Keratinocyte (primary cell): ENCODE data around the gene KNL1.

Source experiments
- CTCF ChIP-seq, 3 experiments: IDR thresholded peaks in 1 of 3; conservative IDR thresholded peaks in 1 of 3; optimal IDR thresholded peaks in 1 of 3; 2 replicates in 2 of 3; 3 replicates in 1 of 3; pipeline versions ENCODE3 to v1.5.1; 2011; ENCODE audit warnings: low read length in 3 of 3, mild to moderate bottlenecking in 3 of 3, moderate library complexity in 2 of 3, control low read depth in 1 of 3, inconsistent platforms in 1 of 3; ENCODE audit not compliant: insufficient read depth in 2 of 3; ENCODE audit errors: extremely low read depth in 1 of 3
- EZH2 ChIP-seq: IDR thresholded peaks from one replicate; pipeline ENCODE4 v1.6.1; 2012; ENCODE audit warnings: inconsistent platforms, mild to moderate bottlenecking, low read length, moderate library complexity

DNA sequence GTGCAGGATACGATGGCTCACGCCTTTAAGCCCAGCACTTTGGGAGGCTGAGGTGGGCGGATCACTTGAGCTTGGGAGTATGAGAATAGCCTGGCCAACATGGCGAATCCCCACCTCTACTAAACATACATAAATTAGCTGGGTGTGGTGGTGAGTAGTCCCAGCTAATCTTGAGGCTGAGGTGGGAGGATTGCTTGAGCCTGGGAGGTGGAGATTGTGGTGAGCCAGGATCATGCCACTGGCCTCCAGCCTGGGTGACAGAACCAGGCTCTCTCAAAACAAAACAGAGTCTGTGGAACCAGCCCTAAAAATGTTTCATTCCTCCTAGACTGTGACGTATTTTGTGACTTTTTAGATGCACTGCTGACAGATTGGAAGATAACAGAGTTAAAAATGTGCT, 66.6 kb downstream of the KNL1 start:
- no peak for TF ChIP-seq CTCF (optimal IDR thresholded peaks at IDR 0.05 in 1 of 3, IDR thresholded peaks at IDR 0.05 in 1 of 3, conservative IDR thresholded peaks at IDR 0.05 in 1 of 3; ENCODE audit: extremely low read depth in 1 of 3, insufficient read depth in 2 of 3, low read length in 3 of 3)
- no peak for TF ChIP-seq EZH2
